HCT116 (cell line): Measurements from ENCODE around the gene FAAP100. TPM values are rescaled to one million over a fixed set of nuclear protein-coding genes. Genes with fewer than 3 reads are reported as not detected.

Experiments used
- ATAC-seq: fragments of 200-7000 bp; cut with Tn5 transposase; 2 replicates; pipeline ENCODE4 v1.9.1; 2020; ENCODE audit warnings: mild to moderate bottlenecking, moderate library complexity
- BruUV-seq: library from RNA; stranded (reverse); fragments of 400-500 nt; replicated peaks from 2 replicates; lab custom pipeline; 2021; lab: Mats Ljungman, UMichigan
- CTCF ChIA-PET: fragments of 300-600 bp; sonication (Branson Sonifier 250); formaldehyde crosslinking; loops from one replicate; lab custom pipeline; 2021; ENCODE audit warnings: antibody characterized with exemption; lab: Charles Lee
- POLR2A ChIA-PET: fragments of 300-600, 350-600 bp; sonication (Branson Sonifier 250); formaldehyde crosslinking; loops from one replicate; lab custom pipeline; 2021; ENCODE audit warnings: antibody characterized with exemption; lab: Charles Lee
- RAD21 ChIA-PET, 2 experiments: fragments of 300-600 bp; sonication (Branson Sonifier 250); formaldehyde crosslinking; loops; one replicate each; lab custom pipeline; 2023; ENCODE audit warnings: low total read pairs in 2 of 2; ENCODE audit not compliant: uncharacterized antibody in 2 of 2, unreplicated experiment in 2 of 2, low non-redundant PET in 1 of 2; lab: Charles Lee
- DNase-seq: peaks from one replicate; pipeline ENCODE4 v3.0.0-alpha.2; 2010; ENCODE audit warnings: low read depth, low spot score
- H2AFZ ChIP-seq: fragments of 200-600 bp; shearing (Covaris generic), sonication (generic); 2 replicates; pipeline ENCODE4 v1.6.1; 2017; ENCODE audit warnings: low read depth, mixed run types, mixed read lengths, antibody characterized with exemption, low read length; ENCODE audit not compliant: poor library complexity, severe bottlenecking
- H3K27ac ChIP-seq: 2 replicates; pipeline ENCODE4 v1.5.1; 2012; ENCODE audit warnings: low read depth, low read length
- H3K27me3 ChIP-seq: fragments of 200-600 bp; sonication (generic); 2 replicates; pipeline ENCODE4 v1.6.1; 2016; ENCODE audit warnings: mixed run types, low read length, mixed read lengths; ENCODE audit not compliant: insufficient read depth
- H3K36me3 ChIP-seq, 2 experiments: fragments of 200-500 bp in 1 of 2; fragments of 200-600 bp in 1 of 2; sonication (Bioruptor generic) in 1 of 2; sonication (generic) in 1 of 2; 2 replicates each; pipeline versions ENCODE4 v1.5.1 to v1.6.1; 2014 to 2016; ENCODE audit warnings: low read length in 2 of 2, inconsistent platforms in 1 of 2, mixed read lengths in 1 of 2, mixed run types in 1 of 2; ENCODE audit not compliant: insufficient read depth in 2 of 2, control insufficient read depth in 1 of 2
- H3K4me1 ChIP-seq, 2 experiments: fragments of 200-600 bp in 1 of 2; sonication (generic) in 1 of 2; 2 replicates each; pipeline versions ENCODE4 v1.5.1 to v1.6.1; 2012 to 2017; ENCODE audit warnings: low read length in 2 of 2, inconsistent platforms in 1 of 2, mild to moderate bottlenecking in 1 of 2, mixed read lengths in 1 of 2, mixed run types in 1 of 2, moderate library complexity in 1 of 2; ENCODE audit not compliant: insufficient read depth in 2 of 2, control insufficient read depth in 1 of 2
- H3K4me2 ChIP-seq: fragments of 200-600 bp; sonication (generic); 2 replicates; pipeline ENCODE4 v1.6.1; 2017; ENCODE audit warnings: mixed run types, low read length, mixed read lengths
- H3K4me3 ChIP-seq, 2 experiments: fragments of 200-600 bp in 1 of 2; sonication (generic) in 1 of 2; replicated peaks in 1 of 2; 2 replicates each; pipeline ENCODE4 v1.5.1; 2011 to 2016; ENCODE audit warnings: low read length in 2 of 2, control low read depth in 1 of 2, low read depth in 1 of 2, mild to moderate bottlenecking in 1 of 2, mixed read lengths in 1 of 2, mixed run types in 1 of 2
- H3K79me2 ChIP-seq: fragments of 200-600 bp; sonication (generic); 2 replicates; pipeline ENCODE4 v1.6.1; 2017; ENCODE audit warnings: mild to moderate bottlenecking, mixed run types, low read length, moderate library complexity, mixed read lengths; ENCODE audit not compliant: insufficient read depth
- H3K9ac ChIP-seq: fragments of 200-600 bp; sonication (generic); 2 replicates; pipeline ENCODE4 v1.6.1; 2016; ENCODE audit warnings: low read length, mixed read lengths
- H3K9me2 ChIP-seq: fragments of 200-600 bp; sonication (generic), shearing (Covaris generic); 2 replicates; pipeline ENCODE4 v1.6.1; 2017; ENCODE audit warnings: mixed run types, mild to moderate bottlenecking, moderate library complexity; ENCODE audit not compliant: insufficient read depth
- H3K9me3 ChIP-seq, 2 experiments: fragments of 200-500 bp in 1 of 2; fragments of 200-600 bp in 1 of 2; sonication (Bioruptor generic) in 1 of 2; sonication (generic) in 1 of 2; 2 replicates each; pipeline ENCODE4 v1.6.1; 2014 to 2017; ENCODE audit warnings: low read length in 2 of 2, mixed read lengths in 2 of 2, inconsistent platforms in 1 of 2, low read depth in 1 of 2, mild to moderate bottlenecking in 1 of 2, mixed run types in 1 of 2, moderate library complexity in 1 of 2; ENCODE audit not compliant: control insufficient read depth in 1 of 2, insufficient read depth in 1 of 2
- H4K20me1 ChIP-seq: fragments of 200-600 bp; sonication (generic), shearing (Covaris generic); 2 replicates; pipeline ENCODE4 v1.6.1; 2017; ENCODE audit warnings: mixed run types, mild to moderate bottlenecking, moderate library complexity; ENCODE audit not compliant: insufficient read depth
- ATF3 ChIP-seq: IDR thresholded peaks from 2 replicates; pipeline ENCODE4 v1.6.1; 2012
- CTCF ChIP-seq, 3 experiments: fragments of 200-600 bp in 1 of 3; sonication (generic) in 1 of 3; IDR thresholded peaks in 2 of 3; conservative IDR thresholded peaks in 1 of 3; 2 replicates each; pipeline ENCODE4 v1.5.1; 2012 to 2017; ENCODE audit warnings: low read depth in 2 of 3, low read length in 2 of 3, antibody characterized with exemption in 1 of 3, borderline replicate concordance in 1 of 3, control low read depth in 1 of 3, mild to moderate bottlenecking in 1 of 3, mixed read lengths in 1 of 3, mixed run types in 1 of 3, moderate library complexity in 1 of 3; ENCODE audit not compliant: insufficient read depth in 1 of 3
- FOSL1 ChIP-seq: IDR thresholded peaks from 2 replicates; pipeline ENCODE4 v1.6.1; 2012; ENCODE audit warnings: low read depth
- MAX ChIP-seq: IDR thresholded peaks from 2 replicates; pipeline ENCODE4 v1.6.1; 2012
- POLR2A ChIP-seq: IDR thresholded peaks from 2 replicates; pipeline ENCODE4 v1.7.0; 2011; ENCODE audit warnings: borderline replicate concordance; ENCODE audit not compliant: insufficient read depth, insufficient read length; ENCODE audit errors: extremely low read depth
- REST ChIP-seq: IDR thresholded peaks from 2 replicates; pipeline ENCODE4 v1.6.1; 2012; ENCODE audit warnings: low read depth
- SIN3A ChIP-seq: IDR thresholded peaks from 2 replicates; pipeline ENCODE4 v1.6.1; 2012; ENCODE audit warnings: low read depth
- SP1 ChIP-seq: IDR thresholded peaks from 2 replicates; pipeline ENCODE4 v1.6.1; 2012; ENCODE audit warnings: low read depth
- SRF ChIP-seq: IDR thresholded peaks from 2 replicates; pipeline ENCODE4 v1.6.1; 2012; ENCODE audit warnings: low read depth
- TCF7L2 ChIP-seq: IDR thresholded peaks from 2 replicates; pipeline ENCODE4 v1.7.0; 2011; ENCODE audit warnings: borderline replicate concordance, inconsistent platforms; ENCODE audit not compliant: insufficient read depth, insufficient read length; ENCODE audit errors: extremely low read depth
- YY1 ChIP-seq: IDR thresholded peaks from 2 replicates; pipeline ENCODE4 v1.6.1; 2011; ENCODE audit warnings: low read length, low read depth, moderate library complexity, mild to moderate bottlenecking; ENCODE audit not compliant: insufficient replicate concordance; ENCODE audit errors: extremely low read depth
- ZFX ChIP-seq: fragments of 450-650 bp; IDR thresholded peaks from 2 replicates; pipeline ENCODE4 v1.6.1; 2017
- intact Hi-C: fragments of 100-400 bp; cut with micrococcal nuclease; formaldehyde crosslinking; loops from 2 replicates; pipeline ENCODE4 v1.10.0; 2022
- total RNA-seq: library from RNA; stranded (reverse); gene quantifications from one replicate; pipeline ENCODE4 v1.2.1, GENCODE V29; 2021; ENCODE audit not compliant: unreplicated experiment

FAAP100 gene
- total RNA-seq, 1 experiment from 2014 or later: 53.4 TPM

- ChIA-PET RAD21 (no interaction called here), CTCF (interaction anchor here (1.2 kb wide), 1 partner anchor 37 kb away, joined by 3 read pairs; no protein-coding TSS in a partner anchor), POLR2A (interaction anchor here (1.4 kb wide), 1 partner anchor 12 kb away, joined by 3 read pairs; the partner anchor contains the start of gene FAAP100)
- Histone ChIP-seq H3K9me3 (no peaks in the 10 kb centered on the region), H2AFZ (no peak overlapping the region), H4K20me1 (0 out of 2 replicates have a peak, but pooled peaks cover 3% of the 10 kb centered on the region), H3K27ac (no peak overlapping the region), H3K27me3 (no peaks in the 10 kb centered on the region), H3K4me3 (no peak overlapping the region), H3K9me2 (no peaks in the 10 kb centered on the region), H3K9ac (no peak overlapping the region), H3K79me2 (peaks cover 3% of the 10 kb centered on the region; the same call in 1 of the 2 replicates), H3K4me2 (no peak overlapping the region), H3K4me1 (peaks cover 18 to 24% of the 10 kb centered on the region in 2 experiments), H3K36me3 (peaks cover 50 to 75% of the 10 kb centered on the region in 2 experiments)
- no peak for TF ChIP-seq CTCF (IDR thresholded peaks at IDR 0.05 in 2 of 3, conservative IDR thresholded peaks at IDR 0.05 in 1 of 3; ENCODE audit: borderline replicate concordance in 1 of 3, insufficient read depth in 1 of 3, low read depth in 2 of 3, low read length in 2 of 3)
- no peak for TF ChIP-seq SRF
- no peak for TF ChIP-seq YY1
- no peak for DNase-seq
- BruUV-seq: no TSS peak
- ATAC-seq: no peak
- intact Hi-C loops: no loop called here
Observed at GRCh38 chr17:81563861-81564586, 11.9 kb upstream of the FAAP100 start.

- Histone ChIP-seq H3K36me3 (peaks cover 54 to 76% of the 10 kb centered on the region in 2 experiments), H3K9ac (no peak overlapping the region), H3K9me3 (no peaks in the 10 kb centered on the region), H2AFZ (no peak overlapping the region), H4K20me1 (0 out of 2 replicates have a peak, but pooled peaks cover 3% of the 10 kb centered on the region), H3K9me2 (no peaks in the 10 kb centered on the region), H3K27me3 (no peaks in the 10 kb centered on the region), H3K27ac (no peak overlapping the region), H3K79me2 (peaks cover 3% of the 10 kb centered on the region; the same call in 1 of the 2 replicates), H3K4me2 (no peak overlapping the region), H3K4me3 (no peak overlapping the region), H3K4me1 (peaks cover 5 to 17% of the 10 kb centered on the region in 2 experiments)
- no TSS peak for BruUV-seq
- ATAC-seq (no peak), DNase-seq (no peak)
- POLR2A ChIA-PET: interaction anchor here (0.6 kb wide), 1 partner anchor 46 kb away, joined by 4 read pairs; no protein-coding TSS in a partner anchor
- CTCF ChIA-PET: no interaction called here
- TF ChIP-seq ATF3 (no peak), REST (no peak), POLR2A (no peak), FOSL1 (no peak), TCF7L2 (no peak), SP1 (no peak), ZFX (no peak), SIN3A (no peak), MAX (no peak)
- intact Hi-C loops: no loop called here
- RAD21 ChIA-PET: no interaction called here
Observed at GRCh38 chr17:81561494-81561885, 9.3 kb upstream of the FAAP100 start.
